Vagina (tissue), 2 donors: ENCODE measurements around the gene CCL25. TPM values are rescaled to one million over a fixed set of nuclear protein-coding genes. Genes with fewer than 3 reads are reported as not detected.

Source experiments
- DNase-seq, 2 donors: peaks; one replicate each; pipeline ENCODE4 v3.0.0-alpha.2; 2017; ENCODE audit errors: extremely low spot score in 2 of 2
- H3K27ac ChIP-seq: fragments of 200-600 bp; sonication (generic); one replicate; pipeline ENCODE4 v1.5.1; 2019
- H3K27me3 ChIP-seq: fragments of 200-600 bp; sonication (generic); one replicate; pipeline ENCODE4 v1.5.1; 2019
- H3K36me3 ChIP-seq, 2 donors: fragments of 200-600 bp; sonication (generic); one replicate each; pipeline ENCODE4 v1.5.1; 2017 to 2019
- H3K4me1 ChIP-seq: fragments of 200-600 bp; sonication (generic); one replicate; pipeline ENCODE4 v1.5.1; 2019
- H3K4me3 ChIP-seq, 2 donors: fragments of 200-600 bp; sonication (generic); 1 replicate in 1 of 2; 2 replicates in 1 of 2; pipeline ENCODE4 v1.5.1; 2016 to 2019
- H3K9me3 ChIP-seq: fragments of 200-600 bp; sonication (generic); one replicate; pipeline ENCODE4 v1.5.1; 2019
- POLR2A ChIP-seq, 2 donors: fragments of 450-650 bp; IDR thresholded peaks; one replicate each; pipeline ENCODE4 v1.6.1; 2017; ENCODE audit warnings: antibody characterized with exemption in 2 of 2, mild to moderate bottlenecking in 2 of 2, moderate library complexity in 2 of 2
- POLR2AphosphoS5 ChIP-seq, 2 donors: sonication (generic); formaldehyde crosslinking; IDR thresholded peaks; one replicate each; pipeline ENCODE4 v1.9.0; 2017; ENCODE audit warnings: antibody characterized with exemption in 2 of 2, mild to moderate bottlenecking in 2 of 2, low read depth in 1 of 2; ENCODE audit not compliant: insufficient read depth in 1 of 2
- intact Hi-C: fragments of 100-400 bp; cut with DNase I; formaldehyde crosslinking; loops from one replicate; pipeline ENCODE4 v1.15.1; 2023
- total RNA-seq: library from RNA; depleted of rRNA; stranded (reverse); fragments of >200 nt; gene quantifications from one replicate; pipeline ENCODE4 v1.2.3, GENCODE V29; 2016
- TF ChIP-seq, protein P1 (sequence below), 3 experiments: fragments of 450-650 bp in 2 of 3; fragments of 200-600 bp in 1 of 3; sonication (generic) in 1 of 3; IDR thresholded peaks; one replicate each; pipeline ENCODE4 v1.5.1; 2017 to 2019; ENCODE audit warnings: antibody characterized with exemption in 3 of 3, mild to moderate bottlenecking in 2 of 3, moderate library complexity in 2 of 3

CCL25 gene
- total RNA-seq, 1 donor from 2014 or later = not detected

GRCh38 chr19:8036434-8037099, 16.0 kb upstream of the CCL25 start:
- intact Hi-C loops = no loop called here
- Histone ChIP-seq H3K4me3 (no peak overlapping the region), H3K27me3 (no peaks in the 10 kb centered on the region), H3K36me3 (no peaks in the 10 kb centered on the region), H3K27ac (no peak overlapping the region), H3K9me3 (no peaks in the 10 kb centered on the region), H3K4me1 (no peaks in the 10 kb centered on the region)
- DNase-seq = no peak
- TF ChIP-seq, protein P1, sequence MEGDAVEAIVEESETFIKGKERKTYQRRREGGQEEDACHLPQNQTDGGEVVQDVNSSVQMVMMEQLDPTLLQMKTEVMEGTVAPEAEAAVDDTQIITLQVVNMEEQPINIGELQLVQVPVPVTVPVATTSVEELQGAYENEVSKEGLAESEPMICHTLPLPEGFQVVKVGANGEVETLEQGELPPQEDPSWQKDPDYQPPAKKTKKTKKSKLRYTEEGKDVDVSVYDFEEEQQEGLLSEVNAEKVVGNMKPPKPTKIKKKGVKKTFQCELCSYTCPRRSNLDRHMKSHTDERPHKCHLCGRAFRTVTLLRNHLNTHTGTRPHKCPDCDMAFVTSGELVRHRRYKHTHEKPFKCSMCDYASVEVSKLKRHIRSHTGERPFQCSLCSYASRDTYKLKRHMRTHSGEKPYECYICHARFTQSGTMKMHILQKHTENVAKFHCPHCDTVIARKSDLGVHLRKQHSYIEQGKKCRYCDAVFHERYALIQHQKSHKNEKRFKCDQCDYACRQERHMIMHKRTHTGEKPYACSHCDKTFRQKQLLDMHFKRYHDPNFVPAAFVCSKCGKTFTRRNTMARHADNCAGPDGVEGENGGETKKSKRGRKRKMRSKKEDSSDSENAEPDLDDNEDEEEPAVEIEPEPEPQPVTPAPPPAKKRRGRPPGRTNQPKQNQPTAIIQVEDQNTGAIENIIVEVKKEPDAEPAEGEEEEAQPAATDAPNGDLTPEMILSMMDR (IDR thresholded peaks at IDR 0.05) = no peak
- no peak for TF ChIP-seq POLR2A (IDR thresholded peaks at IDR 0.05)
- TF ChIP-seq POLR2AphosphoS5 (IDR thresholded peaks at IDR 0.05; ENCODE audit: insufficient read depth in 1 of 2, low read depth in 1 of 2) = no peak

DNA sequence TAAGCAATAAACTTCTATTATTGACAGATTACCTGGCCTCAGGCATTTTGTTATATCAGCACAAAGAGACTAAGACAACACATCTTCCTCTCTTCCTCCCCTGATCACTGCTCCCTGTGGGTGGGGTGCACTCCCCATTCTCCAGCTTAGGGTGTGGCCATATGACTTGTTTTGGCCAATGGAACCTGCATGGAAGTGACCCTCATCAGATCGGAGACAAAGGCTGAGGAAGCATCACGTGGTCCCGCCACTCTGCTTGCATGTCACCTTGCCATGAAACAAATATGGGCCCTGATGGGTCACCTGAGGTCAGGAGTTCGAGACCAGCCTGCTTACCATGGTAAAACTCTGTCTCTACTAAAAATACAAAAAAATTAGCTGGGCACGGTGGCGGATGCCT, 13.7 kb upstream of the CCL25 start:
- TF ChIP-seq POLR2AphosphoS5 (IDR thresholded peaks at IDR 0.05; ENCODE audit: insufficient read depth in 1 of 2, low read depth in 1 of 2) (no peak), POLR2A (IDR thresholded peaks at IDR 0.05) (no peak)
- TF ChIP-seq, protein P1 (IDR thresholded peaks at IDR 0.05) = no peak
- H3K4me3 ChIP-seq = no peak overlapping the region
- no peaks in the 10 kb centered on the region for H3K36me3 ChIP-seq
- DNase-seq = no peak
- no peak overlapping the region for H3K27ac ChIP-seq
- H3K27me3 ChIP-seq = no peaks in the 10 kb centered on the region
- H3K4me1 ChIP-seq = no peaks in the 10 kb centered on the region
- no peaks in the 10 kb centered on the region for H3K9me3 ChIP-seq
- intact Hi-C loops = no loop called here

DNA sequence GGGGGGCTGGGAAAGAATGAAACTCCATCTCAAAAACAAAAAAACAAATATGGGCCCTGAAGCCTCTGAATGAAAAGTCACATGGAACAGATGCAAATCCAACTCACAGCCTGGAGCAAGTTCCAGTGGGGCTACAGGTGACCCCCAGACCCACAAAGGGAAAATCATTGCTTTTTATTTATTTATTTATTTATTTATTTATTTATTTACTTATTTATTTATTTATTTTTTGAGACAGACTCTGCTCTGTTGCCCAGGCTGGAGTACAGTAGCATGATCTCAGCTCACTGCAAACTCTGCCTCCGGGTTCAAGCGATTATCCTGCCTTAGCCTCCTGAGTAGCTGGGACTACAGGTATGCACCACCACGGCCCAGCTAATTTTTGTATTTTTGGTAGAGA, 13.3 kb upstream of the CCL25 start:
- H3K27me3 ChIP-seq = no peaks in the 10 kb centered on the region
- H3K4me3 ChIP-seq = no peak overlapping the region
- TF ChIP-seq POLR2AphosphoS5 (IDR thresholded peaks at IDR 0.05; ENCODE audit: insufficient read depth in 1 of 2, low read depth in 1 of 2) (no peak), POLR2A (IDR thresholded peaks at IDR 0.05) (no peak)
- TF ChIP-seq, protein P1 (IDR thresholded peaks at IDR 0.05) = no peak
- intact Hi-C loops = no loop called here
- H3K4me1 ChIP-seq = no peaks in the 10 kb centered on the region
- no peak overlapping the region for H3K27ac ChIP-seq
- H3K9me3 ChIP-seq = no peaks in the 10 kb centered on the region
- H3K36me3 ChIP-seq = no peaks in the 10 kb centered on the region
- DNase-seq = no peak

GRCh38 chr19:8041531-8041931, 11.0 kb upstream of the CCL25 start:
- H3K27ac ChIP-seq = no peak overlapping the region
- no peak for DNase-seq
- H3K27me3 ChIP-seq = no peaks in the 10 kb centered on the region
- H3K9me3 ChIP-seq = no peaks in the 10 kb centered on the region
- H3K36me3 ChIP-seq = no peaks in the 10 kb centered on the region
- no peak for TF ChIP-seq POLR2AphosphoS5 (IDR thresholded peaks at IDR 0.05; ENCODE audit: insufficient read depth in 1 of 2, low read depth in 1 of 2)
- no peak for TF ChIP-seq POLR2A (IDR thresholded peaks at IDR 0.05)
- TF ChIP-seq, protein P1 (IDR thresholded peaks at IDR 0.05) = no peak
- H3K4me1 ChIP-seq = no peaks in the 10 kb centered on the region
- H3K4me3 ChIP-seq = no peak overlapping the region
- intact Hi-C loops = no loop called here

DNA sequence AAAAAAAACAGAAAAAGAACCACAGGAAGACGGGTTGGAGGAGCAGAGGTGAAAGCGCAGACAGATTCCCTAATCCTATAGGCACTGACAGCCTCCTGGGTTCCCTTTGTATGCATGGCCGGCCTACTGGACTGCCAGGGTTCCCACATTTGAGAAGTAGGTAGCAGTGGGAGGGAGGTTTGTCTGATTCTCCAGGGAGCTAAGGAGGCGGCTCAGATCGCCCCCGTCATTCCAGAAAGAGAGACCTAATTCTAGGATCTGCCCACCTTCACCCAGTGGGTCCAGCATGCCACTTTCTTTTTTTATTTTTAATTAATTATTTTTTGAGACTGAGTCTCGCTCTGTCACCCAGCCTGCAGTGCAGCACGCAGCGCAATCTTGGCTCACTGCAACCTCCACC, 9.7 kb upstream of the CCL25 start:
- TF ChIP-seq, protein P1 (IDR thresholded peaks at IDR 0.05) = no peak
- TF ChIP-seq POLR2A (IDR thresholded peaks at IDR 0.05) (no peak), POLR2AphosphoS5 (IDR thresholded peaks at IDR 0.05; ENCODE audit: insufficient read depth in 1 of 2, low read depth in 1 of 2) (no peak)
- DNase-seq = no peak
- no peaks in the 10 kb centered on the region for H3K9me3 ChIP-seq
- H3K36me3 ChIP-seq = no peaks in the 10 kb centered on the region
- no peaks in the 10 kb centered on the region for H3K27me3 ChIP-seq
- H3K4me1 ChIP-seq = no peaks in the 10 kb centered on the region
- no peak overlapping the region for H3K27ac ChIP-seq
- intact Hi-C loops = no loop called here
- H3K4me3 ChIP-seq = no peak overlapping the region
